HepG2 (cell line): ENCODE results near the gene DALRD3. TPM values are rescaled to one million over a fixed set of nuclear protein-coding genes. Genes with fewer than 3 reads are reported as not detected.

Source experiments
- CEBPB ChIP-seq: IDR thresholded peaks from 2 replicates; pipeline ENCODE4 v1.6.1; 2011; ENCODE audit warnings: low read depth, low read length, improper control_type of control experiment, borderline replicate concordance
- CENPX ChIP-seq: sonication (generic); formaldehyde crosslinking; IDR thresholded peaks from 2 replicates; pipeline ENCODE4 v1.9.0; 2021; ENCODE audit warnings: mild to moderate bottlenecking, missing genetic modification reagents, moderate library complexity
- CHCHD3 ChIP-seq: sonication (generic); formaldehyde crosslinking; IDR thresholded peaks from 2 replicates; pipeline ENCODE4 v1.8.0; 2022; ENCODE audit warnings: mild to moderate bottlenecking, missing genetic modification reagents, moderate library complexity
- CHD4 ChIP-seq: fragments of 200-600 bp; sonication (generic); IDR thresholded peaks from 2 replicates; pipeline ENCODE4 v1.7.0; 2017; ENCODE audit warnings: mild to moderate bottlenecking, low read length, borderline replicate concordance
- IKZF4 ChIP-seq: sonication (generic); formaldehyde crosslinking; IDR thresholded peaks from 2 replicates; pipeline ENCODE4 v1.5.1; 2020; ENCODE audit warnings: borderline replicate concordance, mild to moderate bottlenecking, low read depth, missing genetic modification reagents; ENCODE audit errors: not compliant biosample characterization
- NFKBIZ ChIP-seq: IDR thresholded peaks from 2 replicates; pipeline ENCODE4 v1.6.1; 2018; ENCODE audit warnings: missing genetic modification reagents, missing compliant biosample characterization
- POLR2G ChIP-seq: fragments of 200-400 bp; formaldehyde crosslinking; IDR thresholded peaks from 2 replicates; pipeline ENCODE4 v1.6.1; 2018; ENCODE audit warnings: mild to moderate bottlenecking, low read depth, low read length, moderate library complexity
- SNAPC2 ChIP-seq: sonication (generic); formaldehyde crosslinking; IDR thresholded peaks from 2 replicates; pipeline ENCODE4 v1.8.1; 2022; ENCODE audit warnings: mild to moderate bottlenecking, missing genetic modification reagents
- SNRNP70 ChIP-seq: fragments of 200-400 bp; formaldehyde crosslinking; IDR thresholded peaks from 2 replicates; pipeline ENCODE4 v1.6.1; 2017; ENCODE audit warnings: mild to moderate bottlenecking, low read depth, low read length, moderate library complexity
- SUZ12 ChIP-seq: fragments of 150-350 bp; IDR thresholded peaks from 2 replicates; pipeline ENCODE4 v1.6.1; 2014; ENCODE audit warnings: low read depth, low read length
- TBL1XR1 ChIP-seq: fragments of 150-350 bp; IDR thresholded peaks from 2 replicates; pipeline ENCODE4 v1.6.1; 2014; ENCODE audit warnings: borderline replicate concordance, low read length; ENCODE audit not compliant: partially characterized antibody
- ZKSCAN5 ChIP-seq: sonication (generic); formaldehyde crosslinking; IDR thresholded peaks from 2 replicates; pipeline ENCODE4 v1.5.1; 2020; ENCODE audit warnings: mild to moderate bottlenecking, missing genetic modification reagents
- ZNF282 ChIP-seq: fragments of 450-650 bp; IDR thresholded peaks from 2 replicates; pipeline ENCODE4 v1.6.1; 2018; ENCODE audit not compliant: partially characterized antibody
- ZNF343 ChIP-seq: sonication (generic); formaldehyde crosslinking; IDR thresholded peaks from 2 replicates; pipeline ENCODE4 v1.4.0; 2020; ENCODE audit warnings: mild to moderate bottlenecking, missing genetic modification reagents
- ZNF619 ChIP-seq: sonication (generic); formaldehyde crosslinking; IDR thresholded peaks from 2 replicates; pipeline ENCODE4 v1.4.0; 2020; ENCODE audit warnings: mild to moderate bottlenecking, missing genetic modification reagents
- ZNF761 ChIP-seq: sonication (generic); formaldehyde crosslinking; conservative IDR thresholded peaks from 2 replicates; pipeline ENCODE4 v1.4.0; 2020; ENCODE audit warnings: mild to moderate bottlenecking, missing genetic modification reagents
- ZUFSP ChIP-seq: sonication (generic); formaldehyde crosslinking; IDR thresholded peaks from 2 replicates; pipeline ENCODE4 v1.9.0; 2021; ENCODE audit warnings: missing genetic modification reagents, mild to moderate bottlenecking, borderline replicate concordance
- ZXDC ChIP-seq: sonication (generic); formaldehyde crosslinking; IDR thresholded peaks from 2 replicates; pipeline ENCODE4 v1.5.0; 2020; ENCODE audit warnings: mild to moderate bottlenecking, missing genetic modification reagents
- polyA plus RNA-seq, 8 experiments: library from polyadenylated mRNA; depleted of rRNA in 3 of 8; stranded (reverse) in 7 of 8; unstranded in 1 of 8; fragments of >200 nt; fragmentation: Illumina TruSeq in 4 of 8; extraction: Trizol in 4 of 8; gene quantifications; 2 replicates each; pipeline versions ENCODE4 v1.2.1 to v1.2.3, GENCODE V29; 2011 to 2016; ENCODE audit warnings: low read depth in 4 of 8, missing spikeins in 1 of 8, mixed read lengths in 1 of 8; ENCODE audit not compliant: insufficient read depth in 1 of 8
- total RNA-seq, 5 experiments: library from RNA; depleted of rRNA; stranded (reverse); fragments of >200 nt; fragmentation: Illumina TruSeq; extraction: Trizol; gene quantifications; 2 replicates each; pipeline ENCODE4 v1.2.3, GENCODE V29; 2016; ENCODE audit warnings: low read depth in 1 of 5
- TF ChIP-seq, protein P1 (sequence below): sonication (generic); formaldehyde crosslinking; IDR thresholded peaks from 2 replicates; pipeline ENCODE4 v1.4.0; 2020; ENCODE audit warnings: missing genetic modification reagents, borderline replicate concordance
- TF ChIP-seq, protein P2 (sequence below): sonication (generic); formaldehyde crosslinking; IDR thresholded peaks from 2 replicates; pipeline ENCODE4 v1.4.0; 2020; ENCODE audit warnings: missing genetic modification reagents, borderline replicate concordance

The DALRD3 gene
- total and polyA plus RNA-seq, 2 of the 13 experiments (the other 11 are each of a cell fraction or from before 2014, with no cell fraction given) = 19.9 to 36.5 TPM

DNA sequence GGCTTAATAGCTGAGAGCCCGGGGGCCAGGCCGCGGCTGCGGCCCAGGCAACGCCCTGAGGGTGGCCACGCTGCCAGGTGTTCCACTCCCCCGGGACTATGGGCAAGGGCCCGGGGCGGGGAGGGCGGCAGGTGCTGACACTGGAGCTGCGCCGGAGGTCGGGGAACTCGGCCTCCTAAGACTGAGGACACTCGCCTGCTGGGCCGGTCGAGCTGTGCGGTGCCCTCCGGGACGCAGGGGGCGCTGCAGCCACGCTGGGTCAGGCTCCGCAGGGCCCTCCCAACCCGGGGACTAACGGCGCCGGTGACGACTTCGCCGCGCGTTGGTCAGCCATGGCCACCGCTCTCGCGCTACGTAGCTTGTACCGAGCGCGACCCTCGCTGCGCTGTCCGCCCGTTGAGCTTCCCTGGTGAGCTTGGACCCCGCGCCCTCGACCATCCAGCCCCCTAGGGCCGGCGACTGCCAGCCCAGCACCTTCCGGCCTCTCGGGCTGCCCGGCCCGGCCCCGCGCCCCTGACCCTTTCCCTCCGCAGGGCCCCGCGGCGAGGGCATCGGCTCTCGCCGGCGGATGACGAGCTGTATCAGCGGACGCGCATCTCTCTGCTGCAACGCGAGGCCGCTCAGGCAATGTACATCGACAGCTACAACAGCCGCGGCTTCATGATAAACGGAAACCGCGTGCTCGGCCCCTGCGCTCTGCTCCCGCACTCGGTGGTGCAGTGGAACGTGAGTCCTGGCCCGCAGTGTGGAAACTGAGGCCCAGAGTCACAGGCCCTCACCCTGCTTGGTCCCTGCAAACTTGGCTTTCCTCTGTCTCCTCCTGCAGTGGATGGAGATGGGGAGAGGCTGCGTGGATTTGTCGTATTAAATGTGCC is 3.7 kb upstream of the DALRD3 start, which contains the start of gene NDUFAF3 (continued):
- TF ChIP-seq ZUFSP (CRISPR knock-in tag) (no peak), CHCHD3 (CRISPR knock-in tag) (no peak), ZNF282 (no peak), SUZ12 (no peak), TBL1XR1 (no peak), CEBPB (no peak), ZNF761 (CRISPR knock-in tag) (no peak; the same call in 1 of the 2 replicates), ZXDC (CRISPR knock-in tag) (peak; percentile 76; the same call in 1 of the 2 replicates), ZKSCAN5 (CRISPR knock-in tag) (no peak), CHD4 (no peak), POLR2G (no peak), CENPX (CRISPR knock-in tag) (no peak), ZNF619 (CRISPR knock-in tag) (peak; percentile 33; the same call in 1 of the 2 replicates), SNAPC2 (CRISPR knock-in tag) (peak; percentile 60; the same call in 1 of the 2 replicates), IKZF4 (CRISPR knock-in tag) (peak; percentile 68), NFKBIZ (CRISPR knock-in tag) (no peak; the same call in 1 of the 2 replicates), SNRNP70 (0 out of 2 replicates have a peak, but pooled peaks have one; percentile 45), ZNF343 (0 out of 2 replicates have a peak, but pooled peaks have one; percentile 16)
- TF ChIP-seq, protein P1, sequence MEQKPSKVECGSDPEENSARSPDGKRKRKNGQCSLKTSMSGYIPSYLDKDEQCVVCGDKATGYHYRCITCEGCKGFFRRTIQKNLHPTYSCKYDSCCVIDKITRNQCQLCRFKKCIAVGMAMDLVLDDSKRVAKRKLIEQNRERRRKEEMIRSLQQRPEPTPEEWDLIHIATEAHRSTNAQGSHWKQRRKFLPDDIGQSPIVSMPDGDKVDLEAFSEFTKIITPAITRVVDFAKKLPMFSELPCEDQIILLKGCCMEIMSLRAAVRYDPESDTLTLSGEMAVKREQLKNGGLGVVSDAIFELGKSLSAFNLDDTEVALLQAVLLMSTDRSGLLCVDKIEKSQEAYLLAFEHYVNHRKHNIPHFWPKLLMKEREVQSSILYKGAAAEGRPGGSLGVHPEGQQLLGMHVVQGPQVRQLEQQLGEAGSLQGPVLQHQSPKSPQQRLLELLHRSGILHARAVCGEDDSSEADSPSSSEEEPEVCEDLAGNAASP = no peak
- TF ChIP-seq, protein P2, sequence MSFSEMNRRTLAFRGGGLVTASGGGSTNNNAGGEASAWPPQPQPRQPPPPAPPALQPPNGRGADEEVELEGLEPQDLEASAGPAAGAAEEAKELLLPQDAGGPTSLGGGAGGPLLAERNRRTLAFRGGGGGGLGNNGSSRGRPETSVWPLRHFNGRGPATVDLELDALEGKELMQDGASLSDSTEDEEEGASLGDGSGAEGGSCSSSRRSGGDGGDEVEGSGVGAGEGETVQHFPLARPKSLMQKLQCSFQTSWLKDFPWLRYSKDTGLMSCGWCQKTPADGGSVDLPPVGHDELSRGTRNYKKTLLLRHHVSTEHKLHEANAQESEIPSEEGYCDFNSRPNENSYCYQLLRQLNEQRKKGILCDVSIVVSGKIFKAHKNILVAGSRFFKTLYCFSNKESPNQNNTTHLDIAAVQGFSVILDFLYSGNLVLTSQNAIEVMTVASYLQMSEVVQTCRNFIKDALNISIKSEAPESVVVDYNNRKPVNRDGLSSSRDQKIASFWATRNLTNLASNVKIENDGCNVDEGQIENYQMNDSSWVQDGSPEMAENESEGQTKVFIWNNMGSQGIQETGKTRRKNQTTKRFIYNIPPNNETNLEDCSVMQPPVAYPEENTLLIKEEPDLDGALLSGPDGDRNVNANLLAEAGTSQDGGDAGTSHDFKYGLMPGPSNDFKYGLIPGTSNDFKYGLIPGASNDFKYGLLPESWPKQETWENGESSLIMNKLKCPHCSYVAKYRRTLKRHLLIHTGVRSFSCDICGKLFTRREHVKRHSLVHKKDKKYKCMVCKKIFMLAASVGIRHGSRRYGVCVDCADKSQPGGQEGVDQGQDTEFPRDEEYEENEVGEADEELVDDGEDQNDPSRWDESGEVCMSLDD = peak; percentile 80; the same call in 1 of the 2 replicates
